DMS153 (cell line): ENCODE data around the gene CDKAL1.
"Not testable (repeated sequence)": the region's sequence is repeated elsewhere in the genome, so short reads cannot be mapped to it uniquely, and the experiment has no call there.

ENCODE experiments used
- DNase-seq: peaks from one replicate; lab custom pipeline; 2025; lab: John Stamatoyannopoulos, UW

CDKAL1 gene

GRCh38 chr6:21026576-21027273 is 492.5 kb downstream of the CDKAL1 start:
- no peak for DNase-seq

- no peak for DNase-seq
Measured at GRCh38 chr6:21027507-21027906, 493.2 kb downstream of the CDKAL1 start.

- DNase-seq: no peak
Measured at GRCh38 chr6:21031182-21031581, 496.9 kb downstream of the CDKAL1 start.

GRCh38 chr6:21033084-21033483 is 498.8 kb downstream of the CDKAL1 start:
- no peak for DNase-seq

GRCh38 chr6:21033575-21034026 is 499.3 kb downstream of the CDKAL1 start:
- DNase-seq: no peak

GRCh38 chr6:21034345-21034744 is 500.1 kb downstream of the CDKAL1 start:
- no peak for DNase-seq

GRCh38 chr6:21037453-21037852 is 503.2 kb downstream of the CDKAL1 start:
- DNase-seq: no peak

DNA sequence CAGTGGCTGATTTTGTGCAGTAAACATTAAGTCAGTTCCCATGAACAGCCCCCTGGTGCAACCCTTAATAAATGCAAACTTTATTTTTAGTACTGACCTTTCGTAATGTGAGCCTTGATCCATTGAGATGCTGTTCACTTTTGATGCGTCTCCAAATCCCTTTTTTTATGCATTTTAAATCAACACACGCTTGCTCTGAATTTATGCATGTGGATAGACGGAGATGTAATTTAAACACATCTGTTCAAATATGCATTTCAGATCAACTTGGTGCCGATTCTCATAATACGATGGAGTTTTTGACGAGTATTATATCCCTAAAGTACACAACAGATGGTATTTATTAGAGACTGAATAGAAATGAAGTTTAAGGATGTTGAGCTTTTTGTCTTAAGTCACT is 505.7 kb downstream of the CDKAL1 start:
- DNase-seq: no peak

- no peak for DNase-seq
Measured at GRCh38 chr6:21045135-21045700, 511.0 kb downstream of the CDKAL1 start.

DNA sequence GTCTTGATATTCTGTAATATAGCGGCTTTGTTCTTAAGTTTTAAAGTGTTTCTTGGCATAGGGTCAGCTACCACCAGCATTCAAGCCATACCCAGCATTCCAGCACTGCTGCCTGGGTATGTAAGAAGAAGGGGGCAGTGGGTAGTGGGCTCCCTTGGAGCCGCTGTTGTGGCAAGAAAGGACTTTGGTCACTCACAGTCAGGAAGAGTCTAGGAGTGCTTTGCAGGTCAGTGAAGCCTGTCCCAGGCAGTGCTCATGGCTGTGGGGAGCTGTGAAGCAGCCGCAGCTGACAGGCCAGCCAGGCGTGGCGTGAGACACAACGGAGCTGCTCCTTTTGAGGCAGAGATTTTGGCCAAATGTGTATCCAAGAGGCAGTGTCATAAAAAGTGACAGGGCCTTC is 512.0 kb downstream of the CDKAL1 start:
- DNase-seq: no peak

DNA sequence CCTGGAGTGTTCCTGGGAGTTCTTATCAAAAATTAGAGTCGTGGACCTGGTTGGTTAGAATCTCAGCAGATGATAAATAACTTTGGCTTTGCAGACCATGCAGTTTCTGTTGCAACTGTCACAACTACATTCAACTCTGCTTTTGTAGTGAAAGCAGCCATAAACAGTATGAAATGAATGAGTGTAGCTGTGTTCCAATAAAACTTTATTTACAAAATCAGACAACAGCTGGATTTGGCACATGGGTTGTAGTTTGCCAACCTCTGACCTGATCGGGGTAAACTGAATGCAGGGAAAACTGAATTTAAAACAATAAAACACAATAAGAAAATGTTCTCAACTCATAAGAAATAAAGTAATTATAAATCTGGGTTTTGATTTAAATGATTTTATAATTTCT is 513.8 kb downstream of the CDKAL1 start:
- DNase-seq: no peak

DNA sequence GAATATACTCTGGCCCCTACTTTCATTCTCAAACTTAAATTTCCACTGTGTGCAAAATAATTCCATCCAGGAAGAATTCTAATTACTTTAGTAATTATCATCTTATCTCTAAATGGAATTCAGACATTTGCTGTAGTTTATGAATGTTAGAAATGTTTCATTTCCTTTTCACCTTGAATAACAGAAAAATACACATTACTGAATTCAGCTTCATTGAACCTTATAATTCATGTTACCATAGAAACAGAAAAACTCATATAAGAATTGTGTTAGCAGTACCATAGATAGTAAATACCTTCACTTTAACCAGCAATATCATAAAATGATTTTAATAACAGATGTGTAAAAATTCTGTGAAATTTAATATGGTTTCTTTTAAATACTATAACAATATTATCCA is 514.9 kb downstream of the CDKAL1 start:
- no peak for DNase-seq

GRCh38 chr6:21049572-21049971 is 515.3 kb downstream of the CDKAL1 start:
- no peak for DNase-seq

DNA sequence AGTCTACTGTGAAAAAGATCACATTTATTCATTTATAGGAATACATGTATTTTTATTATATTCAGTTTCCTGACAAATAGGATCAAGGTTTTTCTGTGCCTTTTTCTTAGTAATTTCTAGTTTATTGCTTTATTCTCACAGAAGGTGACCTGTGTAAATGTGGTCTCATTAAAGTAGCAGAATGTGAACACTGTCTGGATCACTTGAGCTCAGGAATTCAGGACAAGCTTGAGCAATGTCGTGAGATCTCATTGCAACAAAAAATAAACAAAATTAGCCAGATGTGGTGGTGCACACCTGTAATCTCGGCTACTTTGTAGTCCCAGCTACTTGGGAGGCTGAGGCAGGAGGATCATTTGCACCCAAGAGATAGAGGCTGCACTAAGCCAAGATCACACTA is 516.7 kb downstream of the CDKAL1 start:
- no peak for DNase-seq

GRCh38 chr6:21051777-21052176 is 517.5 kb downstream of the CDKAL1 start:
- DNase-seq: no peak

DNA sequence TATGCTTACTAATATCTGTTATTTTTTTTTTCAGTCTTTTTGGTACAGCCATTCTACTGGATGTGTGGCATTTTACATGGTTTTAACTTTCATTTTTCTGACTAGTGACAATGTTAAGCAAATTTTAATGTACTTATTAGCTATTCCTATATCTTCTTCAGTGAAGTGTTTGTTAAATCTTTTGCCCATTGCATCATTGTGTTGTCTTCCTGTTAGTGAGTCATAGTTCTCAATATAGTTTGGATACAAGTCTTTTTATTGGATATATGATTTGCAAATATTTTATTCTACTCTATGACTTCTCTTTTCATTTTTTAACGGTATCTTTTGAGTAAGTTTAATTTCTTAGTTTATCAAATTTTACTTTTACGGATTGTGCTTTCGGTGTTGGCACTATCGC is 519.4 kb downstream of the CDKAL1 start:
- no peak for DNase-seq

DNA sequence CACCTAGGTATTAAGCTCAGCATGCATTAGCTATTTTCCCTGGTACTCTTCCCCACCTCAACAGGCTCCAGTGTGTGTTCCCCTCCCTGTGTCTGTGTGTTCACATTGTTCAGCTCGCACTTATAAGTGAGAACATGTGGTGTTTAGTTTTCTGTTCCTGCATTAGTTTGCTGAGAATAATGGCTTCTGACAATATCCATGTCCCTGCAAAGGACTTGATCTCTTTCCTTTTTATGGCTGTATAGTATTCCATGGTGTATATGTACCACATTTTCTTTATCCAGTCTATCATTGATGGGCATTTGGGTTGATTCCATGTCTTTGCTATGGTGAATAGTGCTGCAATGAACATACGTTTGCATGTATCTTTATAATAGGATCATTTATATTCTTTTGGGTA is 521.2 kb downstream of the CDKAL1 start:
- DNase-seq: not testable (repeated sequence)

DNA sequence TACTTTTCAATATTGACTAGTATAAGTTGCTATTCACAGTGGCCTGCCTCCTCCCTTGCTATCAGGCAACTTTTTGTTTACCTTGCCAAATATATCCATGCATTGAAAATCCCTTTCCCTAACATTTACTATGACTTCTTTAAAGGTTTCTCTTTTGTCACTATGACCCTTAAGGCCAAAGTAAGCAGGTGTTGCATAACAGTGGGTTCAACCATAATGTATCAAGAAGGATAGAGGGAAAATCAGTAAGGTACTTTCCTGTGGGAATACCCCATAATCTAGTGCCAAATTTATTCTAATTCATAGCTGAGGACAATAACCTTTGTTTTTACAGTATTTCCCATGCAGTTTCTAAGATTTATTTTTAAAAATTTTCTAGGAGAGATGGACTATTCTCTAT is 527.6 kb downstream of the CDKAL1 start:
- DNase-seq: no peak

GRCh38 chr6:21064756-21065340 is 530.6 kb downstream of the CDKAL1 start:
- DNase-seq: no peak

- DNase-seq: no peak
Measured at GRCh38 chr6:21067521-21067920, 533.3 kb downstream of the CDKAL1 start.

DNA sequence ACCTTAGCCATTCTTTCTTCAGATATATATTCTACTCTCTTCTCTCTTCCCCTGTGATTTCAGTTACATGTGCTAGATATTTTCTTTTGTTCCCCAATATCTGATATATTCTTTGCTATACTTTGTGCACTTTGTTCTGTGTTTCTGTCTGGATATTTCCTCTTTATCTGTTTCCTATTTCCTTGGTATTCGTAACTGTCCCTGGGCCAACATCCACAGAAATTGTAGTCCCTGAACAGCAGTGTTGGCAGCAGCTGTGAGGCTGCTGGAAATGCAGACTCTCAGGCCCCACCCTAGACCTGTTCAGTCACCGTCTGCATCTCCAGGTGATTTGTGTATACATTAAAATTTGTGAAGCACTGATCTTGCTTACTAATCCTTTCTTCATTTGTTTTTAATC is 536.4 kb downstream of the CDKAL1 start:
- DNase-seq: no peak

DNA sequence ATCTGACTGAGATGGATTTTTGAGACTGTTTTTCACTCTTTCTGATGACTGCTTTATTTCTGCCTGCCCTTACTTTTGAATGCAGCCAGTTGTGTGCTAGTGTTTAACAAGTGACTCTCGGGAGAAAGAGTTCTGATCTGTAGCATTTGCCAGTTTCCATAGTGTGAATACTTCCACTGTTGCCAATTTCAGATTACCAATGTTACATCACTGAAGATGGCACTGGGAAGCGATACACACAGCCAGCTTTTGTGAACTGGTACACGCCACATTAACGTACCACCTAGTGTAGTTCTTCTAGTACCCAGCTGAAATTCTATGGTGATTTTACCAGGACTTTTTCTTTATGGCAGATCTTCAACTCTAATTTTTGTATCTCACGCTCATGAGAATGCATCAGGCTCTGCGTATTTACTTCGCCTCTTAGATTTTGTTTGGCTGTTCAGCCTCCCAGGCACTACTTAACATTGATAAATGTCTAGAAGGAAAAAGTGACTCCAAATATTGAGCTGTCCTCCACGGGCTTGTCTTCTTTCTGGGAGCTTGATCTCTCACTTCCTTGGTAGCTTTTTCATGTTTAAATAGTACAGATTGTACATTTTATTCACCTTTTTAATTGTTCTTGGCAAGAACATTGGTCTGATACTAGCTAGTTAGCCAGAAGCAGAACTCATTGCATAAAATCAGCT is 537.7 kb downstream of the CDKAL1 start:
- no peak for DNase-seq

- no peak for DNase-seq
Measured at GRCh38 chr6:21073318-21073839, 539.1 kb downstream of the CDKAL1 start.
